GM19438 (cell line): Measurements from ENCODE around the gene ALOX5AP.

Experiments
- ATAC-seq: cut with Tn5 transposase; IDR thresholded peaks from one replicate; pipeline ENCODE4 v1.9.1; 2021; ENCODE audit warnings: low read depth; ENCODE audit not compliant: unreplicated experiment

Gene ALOX5AP

DNA sequence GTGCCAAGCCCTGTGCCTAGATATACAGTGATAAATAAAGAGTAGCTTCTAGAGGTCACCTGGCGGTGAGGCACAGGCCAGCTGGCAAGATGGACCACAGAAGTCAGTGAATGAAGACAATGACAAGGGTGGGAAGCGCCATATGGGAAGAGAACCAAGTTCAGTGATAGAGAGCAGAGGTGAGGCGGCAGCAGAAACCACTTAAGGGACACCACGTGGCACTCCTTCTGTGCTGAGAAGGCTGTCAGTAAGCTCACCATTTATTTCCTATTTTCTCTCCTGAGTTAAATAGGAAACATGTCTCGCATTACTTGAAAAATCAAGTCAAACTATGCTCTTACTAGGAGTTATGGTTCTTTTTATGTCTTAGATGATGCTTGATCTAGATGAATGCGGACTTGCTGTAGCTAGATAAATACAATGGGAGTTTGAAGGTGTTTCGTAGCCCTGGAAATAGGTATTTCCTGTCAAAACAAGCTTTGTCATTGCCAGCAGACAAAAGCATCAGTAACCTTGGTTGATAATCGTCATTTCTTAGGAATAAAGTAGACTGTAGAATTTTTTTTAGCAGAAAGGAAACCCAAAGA lies 17.8 kb downstream of the ALOX5AP start:
- ATAC-seq: no peak

DNA sequence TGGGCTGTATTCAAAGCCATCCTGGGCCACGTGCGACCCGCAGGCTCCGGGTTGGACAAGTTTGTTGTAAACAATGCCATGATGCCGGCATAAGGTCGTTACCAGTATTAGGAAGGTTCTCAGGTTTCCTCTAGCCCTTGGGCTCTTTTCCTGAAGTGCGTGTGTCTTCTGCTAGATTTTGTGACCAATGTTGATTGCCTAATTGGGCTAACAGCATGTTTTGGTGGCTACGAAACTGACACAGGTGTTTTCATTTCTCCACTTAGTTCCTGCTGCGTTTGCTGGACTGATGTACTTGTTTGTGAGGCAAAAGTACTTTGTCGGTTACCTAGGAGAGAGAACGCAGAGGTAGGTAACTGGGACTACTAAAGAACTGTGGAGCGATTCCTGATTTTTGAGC lies 20.3 kb downstream of the ALOX5AP start:
- no peak for ATAC-seq

DNA sequence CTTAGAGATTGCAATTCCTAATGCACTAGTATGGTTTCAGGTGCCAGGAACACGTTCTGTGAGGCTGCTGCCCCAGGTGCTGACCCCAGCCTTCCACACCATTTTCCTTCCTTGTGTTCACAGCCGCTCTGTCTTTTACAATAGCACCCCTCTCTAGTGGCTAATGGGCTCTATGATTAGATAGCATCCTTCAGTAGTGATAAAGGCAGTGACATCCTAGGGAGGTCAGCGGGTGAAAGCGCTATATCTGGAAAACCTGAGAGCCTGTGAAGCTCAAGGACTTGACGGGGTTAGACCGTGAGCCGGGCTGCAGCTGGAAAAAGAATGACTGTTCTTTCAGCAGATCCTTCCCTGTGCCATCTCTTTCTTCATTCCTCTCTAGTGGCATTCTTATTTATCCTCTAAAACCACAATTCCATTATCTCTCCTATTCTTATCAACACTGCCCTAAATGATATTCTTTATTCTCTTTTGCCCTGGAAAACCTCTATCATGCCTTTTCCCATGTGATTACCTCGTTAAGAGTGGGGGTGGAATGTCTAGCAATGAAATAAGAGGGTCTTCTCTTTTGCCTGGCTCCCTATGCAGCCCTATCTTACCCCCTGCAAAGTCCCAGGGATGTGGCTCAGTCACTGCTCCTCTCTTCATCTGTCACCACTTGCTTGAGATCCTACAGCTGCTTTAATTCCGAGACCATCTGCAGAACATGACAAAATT lies 21.8 kb downstream of the ALOX5AP start:
- ATAC-seq: no peak

DNA sequence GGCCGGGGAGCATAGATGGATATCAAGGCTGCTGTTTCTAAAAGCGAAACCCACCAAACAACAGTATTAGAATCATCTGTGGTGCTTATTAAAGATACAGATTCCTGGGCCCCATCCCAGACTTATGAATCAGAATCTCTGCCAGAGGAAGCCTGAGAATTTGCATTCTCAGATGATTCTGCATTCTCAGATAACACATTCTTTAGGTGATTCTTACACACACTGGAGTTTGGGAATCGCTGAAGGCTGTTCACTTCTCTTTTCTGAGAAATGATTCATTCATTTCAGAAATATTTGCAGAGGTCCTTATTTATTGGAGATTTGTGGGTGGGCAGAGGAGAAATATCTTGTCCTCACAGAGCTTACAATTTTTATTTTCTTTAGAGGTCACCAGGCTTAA lies 24.4 kb downstream of the ALOX5AP start:
- no peak for ATAC-seq

DNA sequence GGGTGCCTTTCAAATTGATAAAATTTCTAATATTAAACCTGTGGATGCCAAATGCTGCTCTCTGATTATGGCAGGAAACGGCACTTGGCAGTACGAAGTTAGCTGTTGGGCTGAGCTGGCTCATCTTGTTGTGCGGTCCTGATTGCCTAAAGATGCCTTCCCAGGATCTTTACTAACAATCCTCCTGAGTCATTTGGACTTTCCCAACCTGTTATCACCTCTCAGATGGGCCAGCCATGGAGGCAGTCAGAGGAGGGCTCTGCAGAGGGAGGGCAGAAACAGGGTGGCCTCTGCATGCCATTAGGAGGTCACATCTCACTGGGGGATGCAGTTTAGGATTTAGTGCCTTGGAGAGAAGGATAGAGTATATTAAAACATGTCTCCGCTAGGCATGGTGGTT lies 27.3 kb downstream of the ALOX5AP start:
- ATAC-seq: no peak

DNA sequence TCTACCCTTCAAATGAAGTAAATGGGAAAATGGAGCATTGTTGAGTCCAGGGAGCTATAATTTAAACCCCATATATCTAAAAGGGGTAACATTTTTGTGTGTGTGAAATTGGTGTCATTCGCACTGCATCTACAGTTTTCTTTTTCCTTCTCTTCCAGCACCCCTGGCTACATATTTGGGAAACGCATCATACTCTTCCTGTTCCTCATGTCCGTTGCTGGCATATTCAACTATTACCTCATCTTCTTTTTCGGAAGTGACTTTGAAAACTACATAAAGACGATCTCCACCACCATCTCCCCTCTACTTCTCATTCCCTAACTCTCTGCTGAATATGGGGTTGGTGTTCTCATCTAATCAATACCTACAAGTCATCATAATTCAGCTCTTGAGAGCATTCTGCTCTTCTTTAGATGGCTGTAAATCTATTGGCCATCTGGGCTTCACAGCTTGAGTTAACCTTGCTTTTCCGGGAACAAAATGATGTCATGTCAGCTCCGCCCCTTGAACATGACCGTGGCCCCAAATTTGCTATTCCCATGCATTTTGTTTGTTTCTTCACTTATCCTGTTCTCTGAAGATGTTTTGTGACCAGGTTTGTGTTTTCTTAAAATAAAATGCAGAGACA lies 28.6 kb downstream of the ALOX5AP start:
- ATAC-seq: no peak

DNA sequence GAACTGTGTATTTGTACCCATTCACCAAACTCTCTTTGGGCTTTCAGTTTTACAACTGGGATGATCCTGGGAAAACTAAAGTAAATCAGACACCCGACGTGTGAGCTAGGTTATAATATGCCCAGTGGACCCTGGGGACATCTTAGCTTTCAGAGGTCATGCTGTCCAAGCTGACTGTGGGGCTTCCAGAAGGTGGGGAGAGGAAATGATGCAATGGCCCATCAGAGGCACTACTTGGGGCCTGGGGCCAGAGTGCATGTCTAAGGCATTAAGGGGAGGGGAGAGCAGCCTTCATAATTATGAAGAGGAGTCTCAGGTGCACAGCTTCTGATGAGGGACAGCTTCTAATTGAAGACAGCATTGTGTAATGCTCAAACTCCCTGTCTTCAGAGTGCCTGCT lies 30.9 kb downstream of the ALOX5AP start:
- ATAC-seq: no peak

DNA sequence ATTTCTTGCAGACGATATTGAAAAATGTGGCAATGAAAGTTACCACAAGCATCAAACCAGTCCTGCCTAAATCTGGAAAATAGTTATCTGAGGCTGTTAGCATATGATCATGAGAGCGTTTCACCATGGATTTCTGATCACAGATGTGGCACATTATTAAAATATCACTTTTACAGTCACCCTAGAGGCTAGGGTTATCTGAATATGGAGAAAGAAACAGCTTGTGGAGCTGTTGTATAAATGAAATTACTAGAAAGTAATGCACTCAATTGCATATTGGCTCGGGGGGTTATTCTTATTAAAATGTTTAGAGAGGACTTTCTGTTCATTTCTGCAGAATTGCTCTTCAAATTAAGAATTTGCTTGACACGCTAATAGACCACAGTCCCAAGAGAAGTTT lies 35.6 kb downstream of the ALOX5AP start:
- no peak for ATAC-seq

DNA sequence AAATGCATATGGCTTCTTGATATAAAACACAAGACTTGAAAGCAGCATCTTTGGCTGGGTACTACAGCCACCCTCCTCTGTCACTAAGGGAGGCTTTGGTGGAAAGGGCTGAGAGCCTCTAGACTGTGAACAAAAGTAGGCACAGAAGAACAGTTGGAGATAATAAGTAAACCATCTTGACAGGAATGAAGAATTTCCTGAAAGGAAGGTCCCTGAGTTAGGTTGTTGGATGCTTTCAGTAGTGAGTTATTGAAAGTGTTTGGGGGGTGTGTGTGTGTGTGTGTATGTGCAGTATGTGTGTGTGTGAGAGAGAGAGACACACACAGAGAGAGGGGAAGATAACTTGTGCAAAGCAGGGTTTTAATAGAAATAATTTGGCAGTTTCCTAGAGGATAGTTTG lies 38.2 kb downstream of the ALOX5AP start:
- ATAC-seq: no peak

DNA sequence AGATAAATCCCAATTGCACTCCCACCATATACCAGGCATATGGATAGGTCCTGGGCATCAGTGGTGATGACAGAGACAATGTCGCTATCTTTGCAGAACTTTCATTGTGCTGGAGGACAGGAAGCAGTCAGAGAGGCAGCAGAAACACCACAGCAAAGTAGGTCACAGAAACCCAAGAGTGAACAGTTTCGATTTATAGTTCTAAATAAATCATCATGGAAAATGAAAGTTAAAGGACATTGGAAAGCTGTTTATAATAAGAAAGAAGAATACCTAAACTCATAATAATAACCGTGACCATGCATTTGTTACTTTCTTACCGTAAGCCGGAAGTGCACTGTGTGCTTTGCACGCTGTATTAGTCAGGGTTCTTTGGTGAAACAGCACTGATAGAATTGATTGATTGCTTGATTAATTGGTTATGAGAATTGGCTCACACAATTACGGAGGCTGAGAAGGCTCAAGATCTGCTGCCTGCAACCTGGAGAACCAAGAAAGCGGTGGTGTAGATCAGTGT lies 38.9 kb downstream of the ALOX5AP start:
- ATAC-seq: no peak

DNA sequence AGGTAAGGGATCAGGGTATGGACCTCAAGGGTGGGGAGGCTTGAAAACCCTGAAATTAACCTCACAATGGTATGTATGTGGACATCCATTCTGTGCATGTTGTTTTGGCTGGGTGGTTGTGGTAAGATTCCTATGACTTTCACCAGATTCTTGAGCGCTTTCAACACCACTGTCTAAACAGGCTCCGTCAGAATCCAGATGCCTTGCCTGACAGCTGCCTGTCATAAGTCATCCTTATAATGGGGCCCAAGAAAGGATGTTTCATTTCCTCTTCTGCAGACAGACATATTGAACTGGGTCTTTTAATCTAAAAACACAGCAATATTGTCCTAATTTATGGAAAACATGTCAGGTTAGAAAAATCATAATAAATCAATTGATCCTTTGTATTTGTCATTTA lies 41.3 kb downstream of the ALOX5AP start:
- ATAC-seq: no peak

DNA sequence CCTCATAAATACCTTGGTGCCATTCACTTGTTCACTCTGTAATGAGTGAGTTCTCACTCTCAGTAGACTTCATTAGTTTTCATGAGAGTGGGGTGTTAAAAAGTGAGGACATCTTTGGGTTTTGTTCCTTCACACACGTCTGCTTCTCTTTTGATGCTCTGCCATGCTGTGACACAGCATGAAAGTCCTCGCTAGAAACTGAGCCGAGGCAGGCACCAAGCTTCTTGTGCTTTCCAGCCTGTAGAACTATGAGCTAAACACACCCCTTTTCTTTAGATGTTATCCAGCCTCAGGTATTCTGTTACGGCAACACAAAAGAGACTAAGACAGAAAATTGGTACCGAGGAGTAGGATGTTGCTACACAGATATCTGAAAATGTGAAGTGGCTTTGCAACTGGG lies 43.7 kb downstream of the ALOX5AP start:
- no peak for ATAC-seq

DNA sequence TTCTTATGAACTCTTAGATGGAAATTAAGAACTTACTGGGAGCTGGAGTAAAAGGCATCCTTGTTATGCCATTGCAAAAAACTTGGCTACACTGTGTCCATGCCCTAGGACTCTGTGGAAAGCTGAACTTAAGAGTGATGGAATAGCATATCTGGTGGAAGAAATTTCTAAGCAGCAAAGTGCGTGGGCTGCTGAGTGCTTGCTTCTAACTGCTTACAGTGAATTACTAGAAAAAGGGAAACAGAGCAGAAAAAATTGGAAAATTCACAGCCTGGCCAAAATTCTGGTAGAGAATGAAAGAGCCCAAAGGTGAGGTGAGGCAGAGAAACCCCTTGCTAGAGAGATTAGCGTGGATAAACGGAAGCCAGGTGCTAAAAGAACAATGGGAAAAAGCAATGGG lies 44.3 kb downstream of the ALOX5AP start:
- no peak for ATAC-seq

DNA sequence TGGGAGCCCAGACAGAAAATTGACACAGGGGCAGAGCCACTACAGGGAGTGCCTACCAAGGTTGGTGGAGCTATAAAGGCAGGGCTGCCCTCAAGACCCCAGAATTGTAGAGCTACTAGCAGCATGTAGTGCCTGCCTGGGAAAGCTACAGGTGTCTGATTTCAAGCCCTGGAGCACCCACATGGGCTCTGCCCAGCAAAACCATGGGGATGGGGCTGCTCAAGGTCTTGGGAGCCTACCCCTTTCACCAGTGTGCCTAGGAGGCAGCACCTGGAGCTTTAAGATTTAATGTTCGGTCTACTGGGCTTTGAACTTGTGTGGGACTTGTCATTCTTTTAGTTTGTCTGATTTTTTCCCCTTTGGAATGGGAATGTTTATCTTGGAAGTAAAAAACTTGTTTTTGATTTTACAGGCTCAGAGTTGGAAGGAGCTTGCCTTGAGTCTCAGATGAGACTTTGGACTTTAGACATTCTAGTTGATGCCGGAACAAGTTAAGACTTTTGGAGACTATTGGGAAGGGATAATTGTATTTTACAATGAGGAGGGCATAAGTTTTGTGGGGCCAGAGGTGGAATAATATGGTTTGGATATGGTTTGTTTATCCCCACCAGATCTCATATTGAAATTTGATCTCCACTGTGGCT lies 45.1 kb downstream of the ALOX5AP start:
- ATAC-seq: no peak

DNA sequence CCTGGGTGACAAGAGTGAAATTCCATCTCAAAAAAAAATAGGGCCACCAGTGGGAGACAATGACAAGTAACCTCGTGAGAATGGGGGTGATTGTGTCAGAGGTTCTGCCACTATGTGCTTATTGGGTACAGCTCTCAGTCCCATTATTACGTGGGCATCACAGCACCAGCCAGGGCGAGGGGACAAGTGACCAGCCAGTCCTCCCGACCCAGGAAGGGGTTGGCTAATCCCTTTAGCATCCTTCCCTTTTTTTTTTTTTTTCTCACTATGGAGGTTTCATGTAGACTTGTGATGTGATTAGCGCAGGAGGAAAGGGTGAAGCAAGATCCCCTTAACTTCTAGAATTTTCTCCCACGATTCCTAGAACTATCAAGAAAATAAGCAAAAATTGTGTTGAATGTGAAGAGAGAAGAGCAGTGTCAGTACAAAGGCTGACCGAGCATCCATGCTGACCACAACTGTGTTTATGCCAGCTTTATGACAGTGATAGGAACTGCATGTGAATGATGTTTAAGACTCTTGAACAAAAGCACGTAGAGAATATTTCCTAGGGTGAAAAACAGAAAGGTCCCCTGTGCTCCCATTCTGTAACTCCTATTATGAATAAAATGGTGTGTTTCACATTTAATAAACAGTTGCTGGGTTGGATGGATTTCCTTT lies 50.0 kb downstream of the ALOX5AP start:
- ATAC-seq: no peak

DNA sequence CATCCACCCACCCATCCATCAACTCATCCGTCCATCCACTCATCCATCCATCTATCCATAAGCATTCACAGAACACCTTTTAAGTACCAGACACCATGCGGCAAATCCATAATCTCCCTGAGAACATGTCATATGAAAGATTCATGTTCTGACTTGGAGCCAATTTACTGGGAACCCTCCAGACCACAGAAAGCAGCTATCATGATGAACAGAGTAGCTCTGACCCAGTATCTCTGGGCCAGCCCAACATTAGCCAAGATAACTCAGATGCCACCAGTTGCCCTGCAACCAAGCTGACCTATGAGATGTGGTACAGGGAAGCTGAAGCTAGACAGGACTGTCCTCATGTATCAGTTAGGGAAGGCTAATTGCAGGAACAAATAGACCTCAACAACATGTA lies 51.3 kb downstream of the ALOX5AP start:
- ATAC-seq: no peak

DNA sequence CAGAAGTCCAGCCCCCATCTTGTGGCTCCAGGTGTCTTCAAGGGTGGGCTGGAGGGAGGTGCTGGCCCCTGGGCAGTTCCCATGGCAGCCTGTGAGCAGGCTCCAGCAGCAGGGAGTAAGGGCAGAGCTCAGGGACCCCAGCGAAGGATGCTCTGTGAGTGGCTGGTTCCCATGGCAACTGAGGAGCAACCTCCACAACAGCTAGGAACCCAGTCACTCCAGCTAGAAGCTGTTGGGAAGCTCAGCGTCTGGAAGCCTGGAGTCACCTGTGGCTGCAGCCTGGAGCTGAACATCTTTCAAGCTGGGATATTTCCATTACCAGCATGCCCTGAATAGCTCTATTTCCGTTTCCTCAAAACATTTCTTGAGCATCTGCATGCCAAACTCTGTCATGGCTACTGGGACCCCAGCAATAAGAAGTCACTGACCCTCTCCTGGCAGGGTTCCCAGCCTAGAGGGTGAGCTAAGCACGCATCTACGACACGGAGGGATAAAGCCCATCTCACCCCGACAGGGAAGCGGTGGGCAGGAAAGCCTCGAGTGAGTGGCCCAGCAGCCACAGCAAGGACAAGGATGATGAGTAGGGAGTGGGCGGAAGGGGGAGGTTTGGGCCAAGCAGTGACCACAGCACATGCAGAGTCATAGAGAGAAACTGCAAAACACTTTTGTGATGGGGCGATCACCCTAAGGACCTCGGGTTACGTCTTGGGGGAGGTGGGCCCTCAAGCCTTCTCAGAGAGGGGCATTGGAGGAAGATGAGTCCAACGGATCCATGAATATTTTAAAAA lies 52.6 kb downstream of the ALOX5AP start:
- ATAC-seq: no peak

DNA sequence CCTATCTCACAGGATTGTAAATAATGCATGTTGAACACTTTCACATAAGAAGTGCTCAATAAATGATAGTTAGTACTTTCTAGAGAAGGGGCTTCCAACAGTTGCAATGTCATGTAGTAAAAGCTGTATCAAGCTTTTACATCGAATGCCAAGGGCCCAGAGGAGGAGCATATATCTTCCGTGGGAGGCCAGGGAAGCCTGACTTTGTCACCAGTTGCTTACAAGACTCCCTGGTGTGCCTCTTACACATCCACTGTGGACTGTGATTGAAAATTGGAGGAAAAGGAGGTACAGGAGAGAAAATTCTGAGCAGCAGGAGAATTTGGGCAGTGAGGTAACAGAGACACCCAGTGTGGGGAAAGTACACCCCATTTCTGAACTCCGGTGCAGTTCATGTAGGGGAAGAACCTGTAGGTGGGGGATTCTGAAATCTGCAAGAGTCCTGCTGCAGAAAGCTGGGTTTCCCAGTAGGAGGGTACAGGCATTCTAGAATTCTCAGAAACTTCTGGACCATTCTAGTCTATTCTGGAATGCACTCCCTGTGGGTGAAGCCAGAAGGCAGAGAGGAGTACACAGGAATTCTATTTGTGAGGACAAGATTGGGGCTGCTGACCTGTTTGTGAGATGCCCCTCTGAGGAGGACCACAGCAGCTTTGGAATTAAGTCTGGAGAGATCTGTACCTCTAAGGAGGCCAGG lies 54.0 kb downstream of the ALOX5AP start:
- ATAC-seq: no peak

DNA sequence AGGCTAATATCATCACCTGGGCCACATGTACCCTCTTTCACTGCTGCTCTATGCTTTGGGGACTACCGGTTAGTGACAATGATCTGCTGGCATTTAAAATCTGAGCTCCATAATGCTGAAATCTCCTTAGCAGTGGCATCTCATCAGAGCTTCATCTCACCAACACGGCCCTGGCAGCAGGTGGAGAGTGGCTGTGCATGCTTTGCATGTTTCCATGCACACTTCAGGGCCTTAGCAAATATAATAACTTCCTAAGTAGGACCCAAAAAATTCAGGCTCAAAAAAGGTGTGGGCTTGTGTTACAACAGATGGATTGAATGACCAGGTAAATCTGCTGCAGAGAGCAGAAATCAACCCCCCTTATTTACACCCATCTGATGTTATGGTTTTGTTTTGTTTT lies 55.2 kb downstream of the ALOX5AP start:
- ATAC-seq: no peak
